Testis (tissue), 3 donors: ENCODE data around the gene CTDP1. TPM values are rescaled to one million over a fixed set of nuclear protein-coding genes. Genes with fewer than 3 reads are reported as not detected.
"Not testable (repeated sequence)": the region's sequence is repeated elsewhere in the genome, so short reads cannot be mapped to it uniquely, and the experiment has no call there.

Experiments used
- DNase-seq: peaks from one replicate; pipeline ENCODE4 v3.0.0-alpha.2; 2019
- H3K27ac ChIP-seq, 2 donors: fragments of 200-600 bp; sonication (generic); one replicate each; pipeline ENCODE4 v1.5.1; 2019
- H3K27me3 ChIP-seq: fragments of 200-600 bp; sonication (generic); one replicate; pipeline ENCODE4 v1.5.1; 2019
- H3K36me3 ChIP-seq: fragments of 200-600 bp; sonication (generic); one replicate; pipeline ENCODE4 v1.5.1; 2017; ENCODE audit warnings: low read depth; ENCODE audit errors: missing control alignments
- H3K4me1 ChIP-seq: fragments of 200-600 bp; sonication (generic); one replicate; pipeline ENCODE4 v1.5.1; 2019
- H3K4me3 ChIP-seq, 2 donors: fragments of 200-600 bp; sonication (generic); one replicate each; pipeline ENCODE4 v1.5.1; 2017 to 2019
- H3K9me3 ChIP-seq: fragments of 200-600 bp; sonication (generic); one replicate; pipeline ENCODE4 v1.5.1; 2017
- POLR2A ChIP-seq: fragments of 450-650 bp; IDR thresholded peaks from one replicate; pipeline ENCODE4 v1.6.1; 2017; ENCODE audit warnings: antibody characterized with exemption, mild to moderate bottlenecking, moderate library complexity
- WGBS, 2 donors: methylation state at CpG; one replicate each; pipeline ENCODE4 v1.1.5; 2018; 5-methylcytosine and 5-hydroxymethylcytosine counted together
- intact Hi-C: fragments of 100-400 bp; cut with DNase I; formaldehyde crosslinking; loops from one replicate; pipeline ENCODE4 v1.15.1; 2023; ENCODE audit warnings: low total_unique reads
- polyA plus RNA-seq: library from polyadenylated mRNA; stranded (reverse); fragments of 350-450 nt; fragmentation: Illumina TruSeq; extraction: RNeasy Lipid Tissue Mini Kit (QIAGEN cat#74804); gene quantifications from one replicate; pipeline ENCODE4 v1.2.3, GENCODE V29; 2014; ENCODE audit warnings: low read depth, low replicate concordance; ENCODE audit not compliant: insufficient read depth
- total RNA-seq, 2 donors: library from RNA; depleted of rRNA; stranded (reverse); fragments of >200 nt; gene quantifications; one replicate each; pipeline ENCODE4 v1.2.3, GENCODE V29; 2016
- TF ChIP-seq, protein P1 (sequence below), 3 experiments: fragments of 450-650 bp in 2 of 3; fragments of 200-600 bp in 1 of 3; sonication (generic) in 1 of 3; IDR thresholded peaks; one replicate each; pipeline ENCODE4 v1.5.1; 2016 to 2019; ENCODE audit warnings: antibody characterized with exemption in 3 of 3, mild to moderate bottlenecking in 2 of 3, moderate library complexity in 1 of 3

Gene CTDP1
- total and polyA plus RNA-seq, 3 donors from 2014 or later = 41.0 to 51.0 (median 47.2) TPM

DNA sequence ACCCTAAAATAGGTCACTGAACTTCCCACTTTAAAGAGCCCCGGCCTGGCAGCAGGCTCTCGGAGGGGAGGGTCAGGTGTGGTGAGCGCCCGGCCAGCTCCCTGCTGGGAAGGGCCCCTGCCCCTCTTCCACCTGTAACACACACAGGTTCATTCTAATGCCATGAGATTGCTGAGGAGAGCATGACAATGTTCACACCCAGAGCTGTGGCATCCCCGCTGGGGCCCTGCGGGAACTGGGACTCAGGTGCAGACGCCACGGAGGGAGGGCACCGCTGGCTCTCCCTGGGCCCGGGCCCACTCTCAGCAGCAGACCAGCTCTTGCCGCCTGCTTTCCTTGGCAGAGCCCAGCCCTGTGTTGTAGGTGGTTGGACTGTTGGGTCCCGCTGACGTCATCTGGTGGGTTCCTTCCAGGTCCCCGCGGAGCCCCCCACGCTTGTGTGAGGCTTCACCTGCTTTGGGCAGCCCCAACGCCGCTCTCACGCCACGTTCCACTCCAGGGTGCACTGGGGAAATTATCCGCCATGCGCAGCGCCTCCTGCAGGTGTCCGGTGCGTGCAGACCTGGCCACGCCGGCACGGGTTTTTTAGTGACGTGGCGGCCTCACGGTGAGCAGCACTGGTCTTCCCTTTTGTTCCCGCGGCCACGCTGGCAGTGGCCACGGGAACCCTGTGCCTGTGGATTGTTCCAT is 67.7 kb downstream of the CTDP1 start:
- Histone ChIP-seq H3K4me3 (no peak overlapping the region), H3K4me1 (no peaks in the 10 kb centered on the region), H3K36me3 (no peaks in the 10 kb centered on the region), H3K9me3 (no peaks in the 10 kb centered on the region), H3K27ac (no peak overlapping the region), H3K27me3 (no peaks in the 10 kb centered on the region)
- peak; percentile 10 for DNase-seq
- 94 to 95% methylated on average over 12 to 29 of the region's 35 CpGs for WGBS, 2 donors
- TF ChIP-seq, protein P1, sequence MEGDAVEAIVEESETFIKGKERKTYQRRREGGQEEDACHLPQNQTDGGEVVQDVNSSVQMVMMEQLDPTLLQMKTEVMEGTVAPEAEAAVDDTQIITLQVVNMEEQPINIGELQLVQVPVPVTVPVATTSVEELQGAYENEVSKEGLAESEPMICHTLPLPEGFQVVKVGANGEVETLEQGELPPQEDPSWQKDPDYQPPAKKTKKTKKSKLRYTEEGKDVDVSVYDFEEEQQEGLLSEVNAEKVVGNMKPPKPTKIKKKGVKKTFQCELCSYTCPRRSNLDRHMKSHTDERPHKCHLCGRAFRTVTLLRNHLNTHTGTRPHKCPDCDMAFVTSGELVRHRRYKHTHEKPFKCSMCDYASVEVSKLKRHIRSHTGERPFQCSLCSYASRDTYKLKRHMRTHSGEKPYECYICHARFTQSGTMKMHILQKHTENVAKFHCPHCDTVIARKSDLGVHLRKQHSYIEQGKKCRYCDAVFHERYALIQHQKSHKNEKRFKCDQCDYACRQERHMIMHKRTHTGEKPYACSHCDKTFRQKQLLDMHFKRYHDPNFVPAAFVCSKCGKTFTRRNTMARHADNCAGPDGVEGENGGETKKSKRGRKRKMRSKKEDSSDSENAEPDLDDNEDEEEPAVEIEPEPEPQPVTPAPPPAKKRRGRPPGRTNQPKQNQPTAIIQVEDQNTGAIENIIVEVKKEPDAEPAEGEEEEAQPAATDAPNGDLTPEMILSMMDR (IDR thresholded peaks at IDR 0.05) = no peak
- TF ChIP-seq POLR2A = no peak
- intact Hi-C loops = no loop called here

DNA sequence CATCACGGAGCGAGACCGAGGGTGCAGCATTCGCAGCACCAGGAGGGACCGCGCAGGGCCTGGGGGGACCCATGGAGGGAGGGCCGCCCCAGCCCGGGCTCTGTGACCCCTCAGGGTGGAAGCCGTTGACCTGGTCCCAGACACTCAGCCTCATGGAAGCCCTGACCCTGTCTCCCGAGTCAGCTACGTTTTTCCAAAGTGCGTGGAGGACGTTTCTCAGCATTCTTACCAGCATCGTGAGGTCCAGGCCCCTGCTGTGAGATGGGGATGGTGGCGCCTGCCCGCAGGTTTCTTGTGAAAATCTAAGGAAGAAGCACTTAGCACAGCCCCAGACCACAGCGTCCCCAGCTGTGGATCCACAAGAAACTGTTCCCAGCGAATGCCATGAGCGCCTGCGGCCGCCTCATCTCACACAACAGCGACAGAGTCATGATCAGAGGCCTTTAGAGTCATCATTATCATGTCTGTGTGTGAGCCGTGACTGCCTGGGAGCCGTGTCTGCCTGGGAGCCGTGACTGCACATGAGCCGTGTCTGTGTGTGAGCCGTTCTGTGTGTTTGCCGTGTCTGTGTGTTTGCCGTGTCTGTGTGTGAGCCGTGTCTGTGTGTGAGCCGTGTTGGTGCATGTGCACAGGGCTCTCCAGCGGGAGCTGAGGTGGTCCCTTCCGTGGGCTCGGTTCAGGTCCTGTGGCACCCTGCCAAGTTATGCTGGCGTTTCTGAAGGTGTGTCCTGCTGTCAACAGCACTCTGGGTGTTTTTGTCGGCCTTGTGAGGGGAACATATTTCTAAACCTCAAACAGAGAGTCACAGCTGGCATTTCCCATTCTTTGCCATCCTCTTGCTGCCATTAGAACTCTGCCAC is 68.9 kb downstream of the CTDP1 start:
- H3K36me3 ChIP-seq = no peaks in the 10 kb centered on the region
- intact Hi-C loops = no loop called here
- TF ChIP-seq, protein P1 (IDR thresholded peaks at IDR 0.05) = no peak
- TF ChIP-seq POLR2A = no peak
- H3K27ac ChIP-seq = no peak overlapping the region
- DNase-seq = peak; percentile 8
- no peak overlapping the region for H3K4me3 ChIP-seq
- H3K9me3 ChIP-seq = no peaks in the 10 kb centered on the region
- no peaks in the 10 kb centered on the region for H3K27me3 ChIP-seq
- H3K4me1 ChIP-seq = no peaks in the 10 kb centered on the region
- WGBS, 2 donors = 89 to 90% methylated on average over 34 to 36 of the region's 36 CpGs

DNA sequence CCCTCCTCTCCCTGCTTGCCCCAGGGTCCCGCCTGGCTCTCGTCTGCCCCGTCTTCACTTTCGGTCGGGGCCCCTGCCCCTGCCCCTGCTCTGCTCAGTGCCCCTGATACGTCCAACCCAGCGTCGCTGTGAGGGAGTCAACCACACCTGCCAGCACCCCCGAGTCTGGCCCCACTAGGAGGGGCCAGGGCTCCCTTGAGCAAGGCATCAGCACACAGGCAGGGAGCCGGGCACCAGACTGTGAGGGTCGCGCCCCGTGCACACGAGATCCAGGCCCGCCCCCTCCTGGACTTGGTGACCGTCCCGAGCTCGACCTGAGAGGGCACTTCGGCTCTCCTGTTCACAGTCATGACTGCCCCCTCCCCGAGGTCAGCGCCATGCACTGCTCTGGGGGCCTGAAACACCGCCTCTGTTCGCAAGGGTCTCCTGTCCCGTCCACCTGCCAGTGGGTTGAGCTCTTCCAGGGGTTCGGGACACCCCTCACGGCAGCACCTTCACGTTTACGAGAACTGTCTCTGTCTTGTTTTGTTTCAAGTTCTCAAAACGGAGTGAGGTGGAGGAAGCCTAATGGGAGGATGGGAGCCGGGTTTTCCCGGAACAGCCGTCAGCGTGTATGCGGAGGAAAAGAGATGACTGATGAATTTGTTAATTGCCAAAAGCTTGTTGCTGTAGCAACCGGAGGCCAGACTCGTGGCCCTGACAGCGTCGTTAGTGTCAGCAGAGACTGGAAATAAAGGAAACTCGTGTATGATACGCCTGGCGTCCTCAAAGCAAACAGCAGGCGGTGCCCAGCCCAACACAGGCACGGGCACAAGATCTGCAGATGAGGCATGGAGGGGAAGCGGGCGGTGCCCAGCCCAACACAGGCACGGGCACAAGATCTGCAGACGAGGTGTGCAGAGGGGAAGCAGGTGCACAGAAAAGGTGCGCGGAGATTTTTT is 69.9 kb downstream of the CTDP1 start:
- Histone ChIP-seq H3K27me3 (no peaks in the 10 kb centered on the region), H3K36me3 (no peaks in the 10 kb centered on the region), H3K27ac (no peak overlapping the region), H3K4me1 (no peaks in the 10 kb centered on the region), H3K4me3 (no peak overlapping the region), H3K9me3 (no peaks in the 10 kb centered on the region)
- no peak for DNase-seq
- no peak for TF ChIP-seq POLR2A
- TF ChIP-seq, protein P1 (IDR thresholded peaks at IDR 0.05) = no peak
- 84% methylated on average over 43 to 48 of the region's 49 CpGs for WGBS, 2 donors
- intact Hi-C loops = no loop called here

DNA sequence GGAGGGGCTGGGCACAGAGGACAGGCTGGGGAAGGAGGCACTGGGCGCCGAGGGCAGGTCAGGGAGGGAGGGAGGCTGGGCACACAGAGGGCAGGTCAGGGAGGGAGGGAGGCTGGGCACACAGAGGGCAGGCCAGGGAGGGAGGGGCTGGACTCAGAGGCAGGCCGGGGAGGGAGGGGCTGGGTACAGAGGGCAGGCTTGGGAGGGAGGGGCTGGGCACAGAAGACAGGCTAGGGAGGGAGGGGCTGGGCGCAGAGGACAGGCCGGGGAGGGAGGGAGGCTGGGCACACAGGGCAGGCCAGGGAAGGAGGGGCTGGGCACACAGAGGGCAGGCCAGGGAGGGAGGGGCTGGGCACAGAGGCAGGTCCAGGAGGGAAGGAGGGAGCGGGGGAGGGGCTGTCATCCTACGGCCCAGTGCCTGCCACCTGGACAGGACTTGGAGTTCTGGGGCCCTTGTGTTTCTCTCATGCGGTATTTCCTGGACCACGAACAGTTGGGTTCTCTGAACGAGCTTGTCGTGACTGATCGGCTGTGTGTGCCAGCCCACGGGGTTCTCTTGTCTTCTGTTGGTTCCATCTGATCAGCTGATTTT is 71.5 kb downstream of the CTDP1 start:
- TF ChIP-seq POLR2A = no peak
- TF ChIP-seq, protein P1 (IDR thresholded peaks at IDR 0.05) = no peak
- no peaks in the 10 kb centered on the region for H3K4me1 ChIP-seq
- H3K4me3 ChIP-seq = no peak overlapping the region
- H3K36me3 ChIP-seq = no peaks in the 10 kb centered on the region
- DNase-seq = peak; percentile 7
- 92 to 94% methylated on average over 12 to 13 of the region's 13 CpGs for WGBS, 2 donors
- no peaks in the 10 kb centered on the region for H3K27me3 ChIP-seq
- intact Hi-C loops = no loop called here
- no peak overlapping the region for H3K27ac ChIP-seq
- H3K9me3 ChIP-seq = no peaks in the 10 kb centered on the region

DNA sequence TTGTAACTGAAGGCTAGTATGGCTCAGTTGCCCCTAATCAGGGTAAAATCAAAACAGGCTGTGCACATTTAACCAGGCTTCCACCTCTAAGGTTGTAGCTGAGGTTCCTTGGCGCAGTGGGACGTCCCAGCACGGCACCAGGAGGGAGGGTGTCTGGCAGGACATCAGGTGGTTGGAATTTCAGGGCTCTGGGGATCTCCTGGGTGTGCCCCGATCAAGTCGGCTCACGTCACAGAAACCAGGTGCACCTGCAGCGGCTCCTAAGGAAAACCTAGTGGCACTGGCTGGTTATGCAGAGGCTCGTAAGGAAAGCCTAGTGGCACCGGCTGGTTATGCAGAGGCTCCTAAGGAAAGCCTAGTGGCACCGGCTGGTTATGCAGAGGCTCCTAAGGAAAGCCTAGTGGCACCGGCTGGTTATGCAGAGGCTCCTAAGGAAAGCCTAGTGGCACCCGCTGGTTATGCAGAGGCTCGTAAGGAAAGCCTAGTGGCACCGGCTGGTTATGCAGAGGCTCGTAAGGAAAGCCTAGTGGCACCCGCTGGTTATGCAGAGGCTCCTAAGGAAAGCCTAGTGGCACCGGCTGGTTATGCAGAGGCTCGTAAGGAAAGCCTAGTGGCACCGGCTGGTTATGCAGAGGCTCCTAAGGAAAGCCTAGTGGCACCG is 72.4 kb downstream of the CTDP1 start:
- WGBS, 2 donors = 96 to 97% methylated on average over 11 to 19 of the region's 20 CpGs
- intact Hi-C loops, H3K4me1 ChIP-seq, H3K4me3 ChIP-seq, H3K27me3 ChIP-seq, H3K27ac ChIP-seq, H3K36me3 ChIP-seq, H3K9me3 ChIP-seq: not testable (repeated sequence)
- peak; percentile 3 for DNase-seq

DNA sequence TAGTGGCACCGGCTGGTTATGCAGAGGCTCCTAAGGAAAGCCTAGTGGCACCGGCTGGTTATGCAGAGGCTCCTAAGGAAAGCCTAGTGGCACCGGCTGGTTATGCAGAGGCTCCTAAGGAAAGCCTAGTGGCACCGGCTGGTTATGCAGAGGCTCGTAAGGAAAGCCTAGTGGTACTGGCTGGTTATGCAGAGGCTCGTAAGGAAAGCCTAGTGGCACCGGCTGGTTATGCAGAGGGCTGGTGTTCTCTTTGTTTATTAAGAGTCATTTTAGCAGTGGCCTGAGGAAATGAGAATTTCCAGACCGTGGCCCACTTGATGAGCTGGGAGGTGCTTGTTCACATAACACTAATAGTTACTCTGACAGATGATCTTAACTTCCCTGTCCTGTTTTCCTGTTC is 73.3 kb downstream of the CTDP1 start:
- H3K4me3 ChIP-seq, H3K4me1 ChIP-seq, H3K27me3 ChIP-seq, H3K27ac ChIP-seq, H3K9me3 ChIP-seq, H3K36me3 ChIP-seq, intact Hi-C loops: not testable (repeated sequence)
- 86 to 98% methylated on average over 1 to 8 of the region's 8 CpGs for WGBS, 2 donors
- peak; percentile 3 for DNase-seq
